BLaER1 treated with 17β-estradiol and CSF1 and Interleukin-3, amounts not matched to agents 10 nM and 100 nM (cell line): Measurements from ENCODE around the gene ZNF324B.

ENCODE experiments used
- H3K27ac ChIP-seq, 11 experiments: shearing (Covaris generic); formaldehyde crosslinking; 2 replicates each; pipeline ENCODE4 v1.8.1; 2022
- H3K27me3 ChIP-seq, 11 experiments: shearing (Covaris generic); formaldehyde crosslinking; 2 replicates each; pipeline ENCODE4 v1.8.1; 2022
- H3K36me3 ChIP-seq, 11 experiments: shearing (Covaris generic); formaldehyde crosslinking; 2 replicates each; pipeline ENCODE4 v1.8.1; 2022
- H3K4me1 ChIP-seq, 10 experiments: shearing (Covaris generic); formaldehyde crosslinking; 2 replicates each; pipeline ENCODE4 v1.8.1; 2022
- H3K4me2 ChIP-seq, 11 experiments: shearing (Covaris generic); formaldehyde crosslinking; 2 replicates each; pipeline ENCODE4 v1.8.1; 2022
- H3K4me3 ChIP-seq, 10 experiments: shearing (Covaris generic); formaldehyde crosslinking; 2 replicates each; pipeline ENCODE4 v1.8.1; 2022
- H3K9ac ChIP-seq, 11 experiments: shearing (Covaris generic); formaldehyde crosslinking; 2 replicates each; pipeline ENCODE4 v1.8.1; 2022
- H3K9me3 ChIP-seq, 11 experiments: shearing (Covaris generic); formaldehyde crosslinking; replicated peaks in 1 of 11; 2 replicates each; pipeline ENCODE4 v1.8.1; 2022
- H4K20me1 ChIP-seq, 11 experiments: shearing (Covaris generic); formaldehyde crosslinking; 2 replicates each; pipeline ENCODE4 v1.8.1; 2022
- Cebpa-rat ChIP-seq, 11 experiments: shearing (Covaris generic); IDR thresholded peaks; 2 replicates each; pipeline ENCODE4 v1.8.1; 2022

ZNF324B gene

DNA sequence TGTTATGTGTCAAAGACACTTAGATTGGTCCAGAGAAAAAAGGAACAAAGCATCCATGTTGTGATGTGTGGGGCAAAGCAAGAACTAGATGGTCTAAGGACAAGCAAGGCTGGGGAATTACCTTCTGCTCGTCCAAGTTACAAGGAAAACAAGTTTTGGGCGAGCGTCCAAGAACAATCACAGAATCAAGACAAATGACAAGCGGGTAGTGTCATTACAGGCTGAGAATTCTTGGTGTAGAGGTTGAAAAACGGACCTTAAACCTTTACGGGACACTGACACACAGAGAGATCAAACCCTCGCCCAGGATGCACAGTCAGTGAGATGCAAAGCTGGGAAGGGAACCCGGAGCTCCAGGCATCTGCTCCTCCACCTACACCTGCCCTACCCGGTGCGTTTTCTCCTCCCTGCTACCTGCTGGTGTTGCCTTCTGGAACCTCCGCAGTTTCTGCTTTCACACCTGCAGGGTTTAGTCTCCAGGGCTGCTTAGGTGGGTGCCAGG is 515 bp upstream of the ZNF324B start:
- TF ChIP-seq Cebpa-rat (IDR thresholded peaks at IDR 0.05) = no peak
- peaks cover 0 to 10% (median 0%) of the 10 kb centered on the region in 11 experiments; a peak in 1 of 22 replicates for H4K20me1 ChIP-seq
- peak overlapping the region; percentile 63 to 92 (median 86) for H3K4me3 ChIP-seq
- peak overlapping the region in 1 of 11 experiments; percentile 61; a peak in 1 of 22 replicates for H3K27ac ChIP-seq
- H3K9ac ChIP-seq = peak overlapping the region in 5 of 11 experiments; percentile 77 to 88 (median 81); a peak in 6 of 22 replicates
- H3K4me1 ChIP-seq = peaks cover 0 to 16% (median 9%) of the 10 kb centered on the region in 10 experiments; a peak in 14 of 20 replicates
- peak overlapping the region; percentile 82 to 97 (median 89) for H3K4me2 ChIP-seq
- H3K27me3 ChIP-seq = peaks cover 0 to 25% (median 20%) of the 10 kb centered on the region in 11 experiments; a peak in 15 of 22 replicates
- peaks cover 6 to 25% (median 17%) of the 10 kb centered on the region in 11 experiments; a peak in 16 of 22 replicates for H3K36me3 ChIP-seq
- H3K9me3 ChIP-seq = peaks cover 36 to 49% (median 42%) of the 10 kb centered on the region in 11 experiments

DNA sequence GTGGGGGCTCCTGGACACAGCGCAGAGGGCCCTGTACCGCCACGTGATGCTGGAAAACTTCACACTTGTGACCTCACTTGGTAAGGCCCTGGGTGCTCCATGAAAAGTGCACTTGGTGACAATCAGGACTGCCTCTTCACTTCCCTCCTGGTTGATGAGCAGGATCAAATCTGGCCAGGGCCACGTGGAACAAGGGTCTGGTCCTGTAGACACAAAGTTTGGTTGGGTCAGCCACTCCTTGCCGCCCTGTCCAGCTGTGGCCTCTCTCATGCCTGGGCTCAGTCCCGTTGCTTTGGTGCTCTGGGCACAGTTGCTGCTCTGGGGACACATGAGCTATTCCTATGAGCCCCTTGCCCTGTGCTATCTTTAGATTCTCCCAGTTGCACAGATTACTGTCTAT is 2.3 kb downstream of the ZNF324B start:
- Histone ChIP-seq H3K9me3 (peaks cover 16 to 22% (median 21%) of the 10 kb centered on the region in 11 experiments), H3K4me3 (no peak overlapping the region)
- no peak for TF ChIP-seq Cebpa-rat (IDR thresholded peaks at IDR 0.05)

DNA sequence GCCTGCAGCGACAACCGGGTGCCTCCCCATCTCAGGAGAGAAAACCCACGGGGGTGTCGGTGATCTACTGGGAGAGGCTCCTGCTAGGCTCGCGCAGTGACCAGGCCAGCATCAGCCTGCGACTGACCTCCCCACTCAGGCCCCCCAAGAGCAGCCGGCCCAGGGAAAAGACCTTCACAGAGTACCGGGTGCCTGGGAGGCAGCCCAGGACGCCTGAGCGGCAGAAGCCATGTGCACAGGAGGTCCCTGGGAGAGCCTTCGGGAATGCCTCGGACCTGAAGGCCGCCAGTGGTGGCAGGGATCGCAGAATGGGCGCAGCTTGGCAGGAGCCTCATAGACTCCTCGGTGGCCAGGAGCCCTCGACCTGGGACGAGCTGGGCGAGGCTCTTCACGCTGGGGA is 3.9 kb downstream of the ZNF324B start:
- H3K4me1 ChIP-seq = peaks cover 0 to 16% (median 9%) of the 10 kb centered on the region in 10 experiments; a peak in 14 of 20 replicates
- TF ChIP-seq Cebpa-rat (IDR thresholded peaks at IDR 0.05) = no peak
- peaks cover 0 to 10% (median 0%) of the 10 kb centered on the region in 11 experiments; a peak in 1 of 22 replicates for H4K20me1 ChIP-seq
- H3K9ac ChIP-seq = no peak overlapping the region
- no peak overlapping the region for H3K4me3 ChIP-seq
- H3K27ac ChIP-seq = no peak overlapping the region
- no peak overlapping the region for H3K4me2 ChIP-seq
- peaks cover 0 to 10% (median 9%) of the 10 kb centered on the region in 11 experiments; a peak in 15 of 22 replicates for H3K27me3 ChIP-seq
- peaks cover 20 to 63% (median 37%) of the 10 kb centered on the region in 11 experiments for H3K36me3 ChIP-seq
- H3K9me3 ChIP-seq = peaks cover under 1 to 6% (median 5%) of the 10 kb centered on the region in 11 experiments; a peak in 19 of 22 replicates

More for the DNA sequence above, 2.3 kb downstream of the ZNF324B start:
- Histone ChIP-seq H3K4me2 (no peak overlapping the region), H3K27me3 (peaks cover 0 to 25% (median 20%) of the 10 kb centered on the region in 11 experiments; a peak in 15 of 22 replicates), H3K36me3 (peaks cover 20 to 51% (median 35%) of the 10 kb centered on the region in 11 experiments), H4K20me1 (peaks cover 0 to 10% (median 0%) of the 10 kb centered on the region in 11 experiments; a peak in 1 of 22 replicates), H3K4me1 (peaks cover 0 to 16% (median 9%) of the 10 kb centered on the region in 10 experiments; a peak in 14 of 20 replicates), H3K9ac (no peak overlapping the region), H3K27ac (no peak overlapping the region)

DNA sequence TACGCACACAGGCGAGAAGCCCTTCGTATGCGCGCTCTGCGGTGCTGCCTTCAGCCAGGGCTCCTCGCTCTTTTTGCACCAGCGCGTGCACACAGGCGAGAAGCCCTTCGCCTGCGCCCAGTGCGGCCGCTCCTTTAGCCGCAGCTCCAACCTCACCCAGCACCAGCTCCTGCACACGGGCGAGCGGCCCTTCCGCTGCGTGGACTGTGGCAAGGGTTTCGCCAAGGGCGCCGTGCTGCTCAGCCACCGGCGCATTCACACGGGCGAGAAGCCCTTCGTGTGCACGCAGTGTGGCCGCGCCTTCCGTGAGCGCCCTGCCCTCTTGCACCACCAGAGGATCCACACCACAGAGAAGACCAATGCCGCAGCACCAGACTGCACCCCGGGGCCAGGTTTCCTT is 4.7 kb downstream of the ZNF324B start:
- H3K9ac ChIP-seq = no peak overlapping the region
- H3K9me3 ChIP-seq = no peaks in the 10 kb centered on the region; a peak in 1 of 22 replicates
- peaks cover 20 to 63% (median 37%) of the 10 kb centered on the region in 11 experiments for H3K36me3 ChIP-seq
- H3K4me3 ChIP-seq = no peak overlapping the region
- H3K27ac ChIP-seq = no peak overlapping the region
- TF ChIP-seq Cebpa-rat (IDR thresholded peaks at IDR 0.05) = no peak
- H3K27me3 ChIP-seq = peaks cover 0 to 2% (median 1%) of the 10 kb centered on the region in 11 experiments; a peak in 13 of 22 replicates
- no peak overlapping the region for H3K4me2 ChIP-seq
- H4K20me1 ChIP-seq = peaks cover 0 to 10% (median 0%) of the 10 kb centered on the region in 11 experiments; a peak in 1 of 22 replicates
- H3K4me1 ChIP-seq = peaks cover 0 to 11% (median 8%) of the 10 kb centered on the region in 10 experiments; a peak in 14 of 20 replicates

DNA sequence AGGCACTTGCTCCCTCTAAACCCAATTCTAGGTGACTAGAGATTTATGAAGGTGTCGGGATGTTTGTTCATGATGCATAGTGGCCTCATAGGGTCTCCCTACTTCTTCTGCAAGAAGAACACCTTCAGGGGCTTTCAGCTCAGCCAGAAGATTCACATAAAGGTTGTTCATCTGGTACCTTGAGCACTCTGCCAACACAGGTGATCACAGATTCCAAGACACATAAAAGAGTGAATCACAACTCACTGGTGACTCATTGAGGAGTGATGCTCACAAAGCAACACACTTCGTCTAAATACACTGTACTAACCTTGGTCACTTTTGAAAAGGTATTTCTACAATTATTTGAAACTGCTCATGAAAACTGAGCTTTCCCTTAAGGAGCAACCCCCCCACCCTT is 8.6 kb downstream of the ZNF324B start:
- H3K4me1 ChIP-seq = peaks cover 0 to 11% (median 8%) of the 10 kb centered on the region in 10 experiments; a peak in 14 of 20 replicates
- no peak overlapping the region for H3K27ac ChIP-seq
- H3K9ac ChIP-seq = no peak overlapping the region
- H4K20me1 ChIP-seq = no peaks in the 10 kb centered on the region; a peak in 1 of 22 replicates
- TF ChIP-seq Cebpa-rat (IDR thresholded peaks at IDR 0.05) = no peak
- H3K36me3 ChIP-seq = peaks cover 13 to 44% (median 24%) of the 10 kb centered on the region in 11 experiments; a peak in 21 of 22 replicates
- H3K4me2 ChIP-seq = no peak overlapping the region
- peaks cover 0 to 14% (median 9%) of the 10 kb centered on the region in 11 experiments; a peak in 13 of 22 replicates for H3K27me3 ChIP-seq
- H3K9me3 ChIP-seq = no peaks in the 10 kb centered on the region; a peak in 1 of 22 replicates
- no peak overlapping the region for H3K4me3 ChIP-seq

GRCh38 chr19:58466089-58466759 is 14.8 kb downstream of the ZNF324B start:
- Histone ChIP-seq H4K20me1 (peaks cover 0 to 33% (median 23%) of the 10 kb centered on the region in 11 experiments; a peak in 20 of 22 replicates), H3K4me2 (peak overlapping the region; percentile 84 to 99 (median 93)), H3K9ac (peak overlapping the region in 10 of 11 experiments; percentile 32 to 95 (median 88); a peak in 13 of 22 replicates), H3K9me3 (peaks cover 0 to 6% (median 0%) of the 10 kb centered on the region in 11 experiments; a peak in 4 of 22 replicates), H3K4me3 (peak overlapping the region; percentile 85 to 100 (median 97)), H3K4me1 (peaks cover 14 to 41% (median 29%) of the 10 kb centered on the region in 10 experiments), H3K27ac (no peak overlapping the region), H3K36me3 (peaks cover 12 to 28% (median 17%) of the 10 kb centered on the region in 11 experiments; a peak in 20 of 22 replicates), H3K27me3 (peaks cover 0 to 31% (median 24%) of the 10 kb centered on the region in 11 experiments; a peak in 18 of 22 replicates)
- TF ChIP-seq Cebpa-rat (IDR thresholded peaks at IDR 0.05) = no peak

- H3K4me3 ChIP-seq = peak within 1 kb of the TSS; percentile 85 to 100 (median 97)
- H3K4me1 ChIP-seq = peaks cover 14 to 41% (median 29%) of the 10 kb centered on the region in 10 experiments
- H3K4me2 ChIP-seq = peak within 1 kb of the TSS; percentile 85 to 99 (median 93)
- H4K20me1 ChIP-seq = peaks cover 0 to 38% (median 24%) of the 10 kb centered on the region in 11 experiments; a peak in 20 of 22 replicates
- peaks cover 0 to 31% (median 24%) of the 10 kb centered on the region in 11 experiments; a peak in 18 of 22 replicates for H3K27me3 ChIP-seq
- peak within 1 kb of the TSS; percentile 62 to 83 (median 75) for H3K27ac ChIP-seq
- peak within 1 kb of the TSS; percentile 80 to 95 (median 87) for H3K9ac ChIP-seq
- no peak for TF ChIP-seq Cebpa-rat (IDR thresholded peaks at IDR 0.05)
- peaks cover 17 to 34% (median 23%) of the 10 kb centered on the region in 11 experiments for H3K36me3 ChIP-seq
- H3K9me3 ChIP-seq = peaks cover 0 to 6% (median 0%) of the 10 kb centered on the region in 11 experiments; a peak in 4 of 22 replicates
Measured at GRCh38 chr19:58466760-58467589, 15.6 kb downstream of the ZNF324B start, which contains the start of gene ZNF324. TSS of gene ZNF324 (plus strand) at chr19:58467080. CDS start at chr19:58469186, 2,106 bp downstream.
